HL-60 (cell line): Measurements from ENCODE around the gene ZNF521.

Experiments used
- DNase-seq, 2 experiments: peaks; one replicate each; pipeline ENCODE4 v3.0.0-alpha.2; 2010 to 2020; ENCODE audit warnings: low read depth in 1 of 2, low spot score in 1 of 2
- H3K27ac ChIP-seq: fragments of 250-450 bp; sonication (Bioruptor Pico); replicated peaks from 2 replicates; pipeline ENCODE4 v1.5.1; 2020; ENCODE audit warnings: mild to moderate bottlenecking, moderate library complexity
- H3K27me3 ChIP-seq: fragments of 250-450 bp; sonication (Bioruptor Pico); 2 replicates; pipeline ENCODE4 v1.5.1; 2021; ENCODE audit warnings: mild to moderate bottlenecking, moderate library complexity; ENCODE audit not compliant: insufficient read depth, poor library complexity, severe bottlenecking
- H3K4me3 ChIP-seq: replicated peaks from 2 replicates; pipeline ENCODE4 v1.5.1; 2011; ENCODE audit warnings: mild to moderate bottlenecking, control low read depth, low read length; ENCODE audit not compliant: insufficient read depth
- GABPA ChIP-seq: IDR thresholded peaks from 2 replicates; pipeline ENCODE4 v1.6.1; 2012; ENCODE audit warnings: low read depth
- POLR2AphosphoS5 ChIP-seq: IDR thresholded peaks from 2 replicates; pipeline ENCODE4 v1.6.1; 2012; ENCODE audit warnings: low read depth
- SPI1 ChIP-seq: IDR thresholded peaks from 2 replicates; pipeline ENCODE4 v1.6.1; 2012; ENCODE audit warnings: low read depth, mild to moderate bottlenecking, borderline replicate concordance
- TF ChIP-seq, protein P1 (sequence below): IDR thresholded peaks from one replicate; pipeline ENCODE4 v1.5.1; 2011; ENCODE audit warnings: low read length, control low read depth, inconsistent platforms; ENCODE audit not compliant: insufficient read depth
- TF ChIP-seq, protein P2 (sequence below): IDR thresholded peaks from 2 replicates; pipeline ENCODE4 v1.6.1; 2012; ENCODE audit warnings: low read depth; ENCODE audit not compliant: insufficient replicate concordance

Gene ZNF521

DNA sequence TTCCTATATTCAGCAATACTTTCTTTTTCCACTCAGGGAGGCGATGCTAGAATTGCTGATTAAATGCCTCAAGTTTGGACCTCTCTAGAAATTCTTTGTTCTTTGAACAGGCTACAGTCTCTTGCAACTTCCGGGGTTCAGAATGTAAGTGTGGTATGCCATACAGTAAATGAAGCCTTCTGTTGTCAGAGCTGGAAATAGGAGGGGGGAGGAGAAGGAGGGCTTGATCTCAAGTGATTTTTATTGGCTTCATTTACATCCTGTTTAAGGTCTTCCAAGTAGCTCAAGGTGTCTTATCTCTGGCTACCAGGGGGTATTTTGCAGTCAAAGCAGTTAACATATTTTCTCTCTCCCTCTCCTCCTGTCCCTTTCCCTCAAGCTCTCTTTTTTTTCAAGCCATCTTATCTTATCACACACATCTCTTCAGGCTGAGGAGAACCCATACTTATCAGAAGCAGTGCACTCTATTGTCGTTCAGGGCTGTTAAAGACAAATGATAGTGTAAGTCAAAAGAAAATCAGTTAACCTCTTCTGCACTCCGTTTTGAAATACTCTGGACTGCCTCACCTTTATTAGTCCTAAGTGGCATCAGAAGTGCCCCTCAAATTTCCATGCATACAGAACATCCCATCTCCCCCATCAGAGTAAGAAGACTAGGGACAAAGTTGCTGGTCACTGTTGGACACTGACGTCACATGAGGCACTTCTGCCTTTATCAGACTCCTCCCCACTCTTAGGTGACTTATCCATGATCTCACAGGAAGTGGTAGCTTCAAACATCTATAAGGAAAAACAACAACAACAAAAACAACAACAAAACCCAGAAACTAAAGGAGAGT lies 112.2 kb downstream of the ZNF521 start:
- DNase-seq: no peak
- no peak overlapping the region for H3K4me3 ChIP-seq
- no peak overlapping the region for H3K27ac ChIP-seq
- H3K27me3 ChIP-seq: peaks cover 2% of the 10 kb centered on the region
- TF ChIP-seq, protein P1, sequence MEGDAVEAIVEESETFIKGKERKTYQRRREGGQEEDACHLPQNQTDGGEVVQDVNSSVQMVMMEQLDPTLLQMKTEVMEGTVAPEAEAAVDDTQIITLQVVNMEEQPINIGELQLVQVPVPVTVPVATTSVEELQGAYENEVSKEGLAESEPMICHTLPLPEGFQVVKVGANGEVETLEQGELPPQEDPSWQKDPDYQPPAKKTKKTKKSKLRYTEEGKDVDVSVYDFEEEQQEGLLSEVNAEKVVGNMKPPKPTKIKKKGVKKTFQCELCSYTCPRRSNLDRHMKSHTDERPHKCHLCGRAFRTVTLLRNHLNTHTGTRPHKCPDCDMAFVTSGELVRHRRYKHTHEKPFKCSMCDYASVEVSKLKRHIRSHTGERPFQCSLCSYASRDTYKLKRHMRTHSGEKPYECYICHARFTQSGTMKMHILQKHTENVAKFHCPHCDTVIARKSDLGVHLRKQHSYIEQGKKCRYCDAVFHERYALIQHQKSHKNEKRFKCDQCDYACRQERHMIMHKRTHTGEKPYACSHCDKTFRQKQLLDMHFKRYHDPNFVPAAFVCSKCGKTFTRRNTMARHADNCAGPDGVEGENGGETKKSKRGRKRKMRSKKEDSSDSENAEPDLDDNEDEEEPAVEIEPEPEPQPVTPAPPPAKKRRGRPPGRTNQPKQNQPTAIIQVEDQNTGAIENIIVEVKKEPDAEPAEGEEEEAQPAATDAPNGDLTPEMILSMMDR: no peak
- TF ChIP-seq POLR2AphosphoS5: no peak

DNA sequence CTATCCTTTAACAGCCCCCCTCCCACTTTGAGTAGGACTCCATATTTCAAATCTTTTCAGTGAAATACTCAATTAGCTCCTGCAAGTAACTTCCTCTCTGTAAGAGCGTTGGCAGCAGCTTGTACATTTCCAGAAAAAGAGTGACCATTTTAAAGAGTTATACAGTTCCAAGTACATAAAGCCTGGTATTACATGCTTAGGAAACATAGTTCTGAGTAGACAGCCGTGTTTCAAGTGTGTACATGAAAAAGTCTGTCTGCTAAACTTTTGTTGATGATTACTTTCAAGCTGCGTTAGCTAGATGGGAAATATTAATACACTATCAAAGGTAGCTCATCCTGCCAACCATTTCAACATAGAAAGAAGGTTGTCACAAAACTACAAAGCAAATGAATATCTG lies 112.8 kb downstream of the ZNF521 start:
- no peak for DNase-seq
- H3K27me3 ChIP-seq: peaks cover 2% of the 10 kb centered on the region
- no peak overlapping the region for H3K4me3 ChIP-seq
- H3K27ac ChIP-seq: no peak overlapping the region
- TF ChIP-seq GABPA (no peak), SPI1 (no peak), POLR2AphosphoS5 (no peak)
- TF ChIP-seq, protein P1: no peak
- TF ChIP-seq, protein P2, sequence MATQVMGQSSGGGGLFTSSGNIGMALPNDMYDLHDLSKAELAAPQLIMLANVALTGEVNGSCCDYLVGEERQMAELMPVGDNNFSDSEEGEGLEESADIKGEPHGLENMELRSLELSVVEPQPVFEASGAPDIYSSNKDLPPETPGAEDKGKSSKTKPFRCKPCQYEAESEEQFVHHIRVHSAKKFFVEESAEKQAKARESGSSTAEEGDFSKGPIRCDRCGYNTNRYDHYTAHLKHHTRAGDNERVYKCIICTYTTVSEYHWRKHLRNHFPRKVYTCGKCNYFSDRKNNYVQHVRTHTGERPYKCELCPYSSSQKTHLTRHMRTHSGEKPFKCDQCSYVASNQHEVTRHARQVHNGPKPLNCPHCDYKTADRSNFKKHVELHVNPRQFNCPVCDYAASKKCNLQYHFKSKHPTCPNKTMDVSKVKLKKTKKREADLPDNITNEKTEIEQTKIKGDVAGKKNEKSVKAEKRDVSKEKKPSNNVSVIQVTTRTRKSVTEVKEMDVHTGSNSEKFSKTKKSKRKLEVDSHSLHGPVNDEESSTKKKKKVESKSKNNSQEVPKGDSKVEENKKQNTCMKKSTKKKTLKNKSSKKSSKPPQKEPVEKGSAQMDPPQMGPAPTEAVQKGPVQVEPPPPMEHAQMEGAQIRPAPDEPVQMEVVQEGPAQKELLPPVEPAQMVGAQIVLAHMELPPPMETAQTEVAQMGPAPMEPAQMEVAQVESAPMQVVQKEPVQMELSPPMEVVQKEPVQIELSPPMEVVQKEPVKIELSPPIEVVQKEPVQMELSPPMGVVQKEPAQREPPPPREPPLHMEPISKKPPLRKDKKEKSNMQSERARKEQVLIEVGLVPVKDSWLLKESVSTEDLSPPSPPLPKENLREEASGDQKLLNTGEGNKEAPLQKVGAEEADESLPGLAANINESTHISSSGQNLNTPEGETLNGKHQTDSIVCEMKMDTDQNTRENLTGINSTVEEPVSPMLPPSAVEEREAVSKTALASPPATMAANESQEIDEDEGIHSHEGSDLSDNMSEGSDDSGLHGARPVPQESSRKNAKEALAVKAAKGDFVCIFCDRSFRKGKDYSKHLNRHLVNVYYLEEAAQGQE: no peak

DNA sequence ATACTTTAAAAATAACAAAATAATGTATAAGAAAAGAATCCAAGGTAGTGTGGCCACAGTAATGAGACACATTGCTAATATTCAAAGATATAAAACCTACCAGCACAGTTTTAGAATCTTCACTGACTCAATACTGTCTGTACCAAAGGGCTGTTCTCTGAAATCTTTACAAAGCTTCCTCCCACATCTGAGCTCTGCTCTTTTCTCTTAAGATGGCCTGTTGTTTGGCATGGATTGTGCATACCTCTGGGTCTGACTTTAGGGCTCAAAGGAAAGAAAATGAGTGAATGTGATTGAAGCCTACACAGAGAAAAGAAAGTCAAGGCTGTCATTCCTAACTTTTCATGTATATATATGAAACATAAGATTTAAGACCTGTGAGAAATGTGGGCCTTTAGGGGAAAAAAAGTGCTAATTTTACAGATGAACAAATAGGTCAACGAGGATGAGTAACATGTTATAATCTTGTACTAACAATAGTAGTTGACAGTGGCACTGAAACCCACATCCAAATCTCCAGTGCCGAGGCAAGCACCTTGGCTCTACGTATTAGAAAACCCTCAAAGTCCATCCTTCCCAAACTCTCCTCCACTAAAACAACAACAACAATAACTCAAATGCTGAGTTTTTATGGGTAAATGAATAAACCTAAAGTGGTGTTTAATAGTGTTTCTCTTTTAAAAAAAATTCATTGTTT lies 114.2 kb downstream of the ZNF521 start:
- Histone ChIP-seq H3K27ac (no peak overlapping the region), H3K4me3 (no peak overlapping the region), H3K27me3 (peaks cover 2% of the 10 kb centered on the region)
- TF ChIP-seq SPI1: no peak
- TF ChIP-seq, protein P2: no peak
- TF ChIP-seq GABPA: no peak
- TF ChIP-seq, protein P1: no peak
- no peak for TF ChIP-seq POLR2AphosphoS5
- DNase-seq: no peak
